Measurements from ENCODE around the gene PAGR1.
"Not testable (repeated sequence)": the region's sequence is repeated elsewhere in the genome, so short reads cannot be mapped to it uniquely, and the experiment has no call there.

The PAGR1 gene

DNA sequence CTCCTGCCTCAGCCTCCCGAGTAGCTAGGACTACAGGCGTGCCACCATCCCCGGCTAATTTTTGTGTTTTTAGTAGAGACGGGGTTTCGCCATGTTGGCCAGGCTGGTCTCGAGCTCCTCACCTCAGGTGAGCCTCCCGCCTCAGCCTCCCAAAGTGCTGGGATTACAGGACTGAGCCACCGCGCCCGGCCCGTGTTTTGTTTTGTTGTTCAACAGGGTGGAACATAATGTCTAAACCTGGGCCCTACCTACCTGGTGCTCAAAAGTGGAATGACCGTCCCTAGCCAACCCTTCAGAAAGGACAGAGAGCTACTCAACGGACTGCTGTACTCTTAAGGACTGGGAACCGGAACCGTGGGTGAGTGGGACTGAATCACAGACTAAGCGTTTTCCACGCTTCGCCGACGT is 26.2 kb upstream of the PAGR1 start:
- DNase-seq (ENCODE audit: low read depth), result peak; percentile 49
- TF ChIP-seq CTCF (IDR thresholded peaks at IDR 0.05; ENCODE audit: insufficient read depth, low read depth, low read length, missing control alignments), result no peak
- peak overlapping the region; percentile 63 for H3K4me3 ChIP-seq (ENCODE audit: low read depth, low read length)

DNA sequence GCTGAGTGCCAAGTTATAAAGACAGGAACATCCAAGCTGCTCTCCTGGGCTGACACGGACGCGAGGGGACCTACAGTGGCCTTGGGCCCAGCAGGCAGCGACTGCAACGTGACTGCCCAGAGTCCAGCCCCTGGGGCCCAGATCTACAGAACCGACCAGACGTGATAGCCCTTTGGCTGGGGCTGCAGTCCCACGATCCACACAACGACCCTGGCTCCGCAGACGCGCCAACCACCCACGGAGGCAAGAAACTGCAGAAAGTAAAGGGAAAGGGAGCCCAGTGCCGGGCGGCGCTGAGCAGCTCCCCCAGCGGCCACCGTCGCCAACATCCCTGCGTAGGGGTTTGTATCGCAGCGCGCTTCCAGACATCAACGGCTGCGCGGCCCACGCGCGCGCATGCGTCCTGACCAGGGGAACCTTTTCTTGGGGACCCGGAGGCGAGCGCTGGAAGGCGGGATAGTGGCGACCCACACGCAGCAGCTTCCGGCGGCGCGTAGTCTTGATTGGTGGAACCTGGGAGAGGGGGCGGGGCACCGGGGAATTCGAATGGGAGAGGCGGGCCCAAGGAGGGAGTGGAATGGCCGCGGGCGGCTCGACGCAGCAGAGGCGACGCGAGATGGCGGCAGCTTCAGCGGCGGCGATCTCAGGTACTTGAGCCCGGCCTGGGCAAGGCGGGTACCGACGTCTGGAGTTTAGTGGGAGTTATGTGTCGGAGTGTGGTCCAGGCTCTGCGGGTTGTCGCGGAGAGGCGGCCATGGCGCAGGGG is 25.6 kb upstream of the PAGR1 start, which contains the start of gene KIF22:
KIF22 (plus strand) TSS at position 569 of the 766 bp plus-strand sequence; CDS start at position 578, 9 bp downstream.
- peak; percentile 100 for DNase-seq (ENCODE audit: low read depth)
- peak; percentile 90 for TF ChIP-seq CTCF (IDR thresholded peaks at IDR 0.05; ENCODE audit: insufficient read depth, low read depth, low read length, missing control alignments)
- peak within 1 kb of the TSS; percentile 90 for H3K4me3 ChIP-seq (ENCODE audit: low read depth, low read length)

DNA sequence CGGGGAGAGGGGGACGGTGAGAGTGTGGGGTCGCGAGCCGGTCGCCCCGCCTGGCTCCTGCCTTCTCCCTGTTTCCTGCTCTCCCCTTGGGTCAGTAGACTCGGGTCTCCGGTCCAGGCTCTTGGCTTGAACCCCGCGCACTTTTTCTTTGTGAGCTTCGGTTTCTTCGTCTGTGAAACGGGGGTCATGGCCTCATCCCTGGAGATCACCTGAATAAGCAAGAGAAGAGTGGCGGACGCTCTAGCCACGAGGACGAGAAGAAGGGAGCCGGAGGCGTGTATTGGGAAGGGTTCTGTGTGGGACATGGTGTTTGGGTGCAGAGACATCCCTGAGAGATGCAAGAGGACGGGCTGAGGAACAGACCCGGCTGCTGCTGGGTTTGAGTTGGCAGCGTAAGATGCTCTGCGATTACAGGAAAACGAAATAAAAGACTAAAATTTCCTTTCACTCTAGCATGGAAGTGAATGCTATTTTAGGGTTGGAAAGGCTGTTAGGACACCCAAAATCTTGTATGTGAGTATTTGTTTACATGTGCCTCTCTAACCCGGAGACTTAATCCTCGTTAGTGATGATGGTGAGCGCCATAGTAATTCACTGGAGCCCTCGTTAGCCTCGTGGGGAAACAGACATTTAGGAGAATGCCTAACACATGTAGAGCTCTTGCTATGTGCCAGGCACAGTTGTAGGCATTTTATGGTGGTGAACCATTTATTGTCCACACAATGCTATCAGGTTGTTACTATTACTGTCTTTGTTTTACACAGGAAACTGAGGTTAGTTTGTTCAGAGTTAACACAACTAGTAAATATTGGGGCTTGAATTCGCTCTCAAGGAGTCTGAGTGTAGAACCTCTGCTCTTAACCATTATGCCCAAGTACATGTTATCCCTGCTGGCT is 24.8 kb upstream of the PAGR1 start:
- no peak for TF ChIP-seq CTCF (IDR thresholded peaks at IDR 0.05; ENCODE audit: insufficient read depth, low read depth, low read length, missing control alignments)
- DNase-seq (ENCODE audit: low read depth), result no peak
- peak overlapping the region; percentile 90 for H3K4me3 ChIP-seq (ENCODE audit: low read depth, low read length)

DNA sequence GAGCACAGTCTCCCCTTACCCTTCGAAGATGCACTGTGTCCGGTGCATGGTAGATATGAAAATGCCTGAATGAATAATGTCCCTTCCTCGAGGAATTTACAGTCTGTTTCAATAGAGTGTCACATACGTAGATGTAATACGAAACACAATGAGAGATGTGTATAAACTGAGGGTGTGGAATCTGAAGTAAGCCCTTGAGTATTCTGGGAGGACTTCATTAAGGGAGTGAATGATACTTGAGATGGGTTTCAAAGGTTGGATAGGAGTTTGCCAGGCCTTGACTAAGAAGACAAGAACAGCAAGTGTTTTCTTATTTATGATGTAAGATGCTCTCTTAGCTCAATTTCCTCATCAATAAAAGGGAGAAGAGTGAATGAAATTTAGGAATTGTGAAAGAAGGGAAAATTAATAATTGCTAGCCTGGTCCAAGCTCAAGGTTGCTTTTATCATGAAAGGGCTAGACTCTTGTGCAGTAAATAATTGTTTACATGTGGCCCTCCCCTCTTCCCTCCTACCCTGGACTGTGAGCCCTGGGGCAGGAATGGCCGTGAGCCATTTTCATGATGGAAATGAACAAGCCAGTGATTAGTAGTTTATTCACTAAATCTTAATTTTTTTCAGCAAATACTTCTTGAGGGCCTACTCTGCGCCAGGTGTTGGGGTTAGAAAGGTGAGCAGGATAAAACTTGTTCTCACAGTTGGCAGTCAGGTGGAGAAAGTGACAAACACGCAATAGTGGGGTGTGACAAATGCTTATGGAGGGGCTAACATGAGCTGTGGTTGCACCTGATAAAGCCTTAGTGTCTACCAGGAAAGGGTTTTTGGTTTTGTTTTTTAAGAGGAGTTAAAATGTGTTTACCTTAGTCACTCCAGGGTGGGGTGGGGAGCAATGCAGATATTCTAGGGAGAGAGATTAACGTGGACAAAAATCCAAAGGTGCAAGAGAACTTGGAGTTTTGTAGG is 23.8 kb upstream of the PAGR1 start:
- no peak for DNase-seq (ENCODE audit: low read depth)
- no peak for TF ChIP-seq CTCF (IDR thresholded peaks at IDR 0.05; ENCODE audit: insufficient read depth, low read depth, low read length, missing control alignments)

GRCh38 chr16:29793153-29793552 is 22.8 kb upstream of the PAGR1 start:
- not testable (repeated sequence) for DNase-seq (ENCODE audit: low read depth); H3K4me3 ChIP-seq (ENCODE audit: low read depth, low read length)

More for the DNA sequence above, 23.8 kb upstream of the PAGR1 start:
- peak overlapping the region; percentile 90 for H3K4me3 ChIP-seq (ENCODE audit: low read depth, low read length)

- no peak for TF ChIP-seq CTCF (IDR thresholded peaks at IDR 0.05; ENCODE audit: insufficient read depth, low read depth, low read length, missing control alignments)
- no peak overlapping the region for H3K4me3 ChIP-seq (ENCODE audit: low read depth, low read length)
- no peak for DNase-seq (ENCODE audit: low read depth)
Observed at GRCh38 chr16:29794231-29794710, 21.7 kb upstream of the PAGR1 start.
